SJCRH30 (cell line): Measurements from ENCODE around the gene TMEM175. TPM values are rescaled to one million over a fixed set of nuclear protein-coding genes. Genes with fewer than 3 reads are reported as not detected.
A peak's percentile ranks its signal among the peaks of the same experiment; 100 is the strongest.
"Not testable (repeated sequence)": the region's sequence is repeated elsewhere in the genome, so short reads cannot be mapped to it uniquely, and the experiment has no call there.

ENCODE experiments used
- DNase-seq, 2 experiments: peaks; one replicate each; pipeline ENCODE4 v3.0.0-alpha.2; 2015 to 2020
- H3K27ac ChIP-seq: fragments of 250-450 bp; sonication (Bioruptor Pico); 2 replicates; pipeline ENCODE4 v1.5.1; 2020; ENCODE audit warnings: mild to moderate bottlenecking, moderate library complexity
- H3K27me3 ChIP-seq: fragments of 250-450 bp; sonication (Bioruptor Pico); 2 replicates; pipeline ENCODE4 v1.5.1; 2020; ENCODE audit warnings: mild to moderate bottlenecking, moderate library complexity
- H3K36me3 ChIP-seq: fragments of 250-450 bp; sonication (Bioruptor Pico); 2 replicates; pipeline ENCODE4 v1.5.1; 2020; ENCODE audit warnings: mild to moderate bottlenecking, moderate library complexity
- H3K4me1 ChIP-seq: fragments of 250-450 bp; sonication (Bioruptor Pico); 2 replicates; pipeline ENCODE4 v1.5.1; 2020; ENCODE audit warnings: mild to moderate bottlenecking, moderate library complexity
- H3K4me3 ChIP-seq: fragments of 250-450 bp; sonication (Bioruptor Pico); 2 replicates; pipeline ENCODE4 v1.5.1; 2020; ENCODE audit warnings: mild to moderate bottlenecking, moderate library complexity
- H3K9me3 ChIP-seq: fragments of 250-450 bp; sonication (Bioruptor Pico); replicated peaks from 2 replicates; pipeline ENCODE4 v1.5.1; 2020; ENCODE audit warnings: mild to moderate bottlenecking, moderate library complexity
- total RNA-seq: library from RNA; depleted of rRNA; stranded (reverse); fragments of >200 nt; shearing (Covaris generic); gene quantifications from 2 replicates; pipeline ENCODE4 v1.2.3, GENCODE V29; 2014

The TMEM175 gene
- total RNA-seq, 1 experiment from 2014 or later: 6.8 TPM

GRCh38 chr4:932713-933070 is 432 bp downstream of the TMEM175 start:
- peak overlapping the region; percentile 47 for H3K27ac ChIP-seq
- peak in 1 of 2 experiments; percentile 26 for DNase-seq
- H3K36me3 ChIP-seq: no peaks in the 10 kb centered on the region
- H3K27me3 ChIP-seq: no peaks in the 10 kb centered on the region
- H3K4me3 ChIP-seq: peak overlapping the region; percentile 86
- H3K4me1 ChIP-seq: peaks cover 13% of the 10 kb centered on the region
- H3K9me3 ChIP-seq: no peaks in the 10 kb centered on the region

- not testable (repeated sequence) for H3K27me3 ChIP-seq, DNase-seq, H3K4me3 ChIP-seq, H3K4me1 ChIP-seq, H3K9me3 ChIP-seq, H3K27ac ChIP-seq, H3K36me3 ChIP-seq
Observed at GRCh38 chr4:939508-939907, 7.2 kb downstream of the TMEM175 start.

- H3K4me3 ChIP-seq: no peak overlapping the region
- no peak overlapping the region for H3K27ac ChIP-seq
- H3K9me3 ChIP-seq: no peaks in the 10 kb centered on the region
- no peak for DNase-seq
- no peaks in the 10 kb centered on the region for H3K36me3 ChIP-seq
- no peaks in the 10 kb centered on the region for H3K27me3 ChIP-seq
- H3K4me1 ChIP-seq: no peaks in the 10 kb centered on the region
Observed at GRCh38 chr4:945274-946102, 13.2 kb downstream of the TMEM175 start.

- no peaks in the 10 kb centered on the region for H3K9me3 ChIP-seq
- no peak overlapping the region for H3K4me3 ChIP-seq
- DNase-seq: no peak
- no peaks in the 10 kb centered on the region for H3K36me3 ChIP-seq
- no peaks in the 10 kb centered on the region for H3K4me1 ChIP-seq
- H3K27me3 ChIP-seq: no peaks in the 10 kb centered on the region
- no peak overlapping the region for H3K27ac ChIP-seq
Observed at GRCh38 chr4:946103-946450, 13.8 kb downstream of the TMEM175 start.

GRCh38 chr4:946517-947471 is 14.5 kb downstream of the TMEM175 start:
- no peak overlapping the region for H3K27ac ChIP-seq
- DNase-seq: no peak
- no peaks in the 10 kb centered on the region for H3K9me3 ChIP-seq
- H3K36me3 ChIP-seq: no peaks in the 10 kb centered on the region
- H3K4me1 ChIP-seq: no peaks in the 10 kb centered on the region
- H3K27me3 ChIP-seq: no peaks in the 10 kb centered on the region
- H3K4me3 ChIP-seq: no peak overlapping the region

- DNase-seq: no peak
- no peaks in the 10 kb centered on the region for H3K27me3 ChIP-seq
- H3K27ac ChIP-seq: no peak overlapping the region
- no peaks in the 10 kb centered on the region for H3K36me3 ChIP-seq
- H3K9me3 ChIP-seq: no peaks in the 10 kb centered on the region
- no peak overlapping the region for H3K4me3 ChIP-seq
- H3K4me1 ChIP-seq: no peaks in the 10 kb centered on the region
Observed at GRCh38 chr4:947491-947971, 15.3 kb downstream of the TMEM175 start.

GRCh38 chr4:948101-948935 is 16.1 kb downstream of the TMEM175 start:
- no peaks in the 10 kb centered on the region for H3K9me3 ChIP-seq
- H3K4me3 ChIP-seq: no peak overlapping the region
- DNase-seq: no peak
- H3K4me1 ChIP-seq: no peaks in the 10 kb centered on the region
- no peak overlapping the region for H3K27ac ChIP-seq
- no peaks in the 10 kb centered on the region for H3K36me3 ChIP-seq
- H3K27me3 ChIP-seq: no peaks in the 10 kb centered on the region

GRCh38 chr4:948936-949300 is 16.7 kb downstream of the TMEM175 start:
- DNase-seq: no peak
- Histone ChIP-seq H3K4me3 (no peak overlapping the region), H3K4me1 (no peaks in the 10 kb centered on the region)

GRCh38 chr4:949656-950055 is 17.4 kb downstream of the TMEM175 start:
- Histone ChIP-seq H3K36me3 (no peaks in the 10 kb centered on the region), H3K27me3 (no peaks in the 10 kb centered on the region)

More at GRCh38 chr4:948936-949300, 16.7 kb downstream of the TMEM175 start:
- no peaks in the 10 kb centered on the region for H3K9me3 ChIP-seq
- H3K36me3 ChIP-seq: no peaks in the 10 kb centered on the region
- no peak overlapping the region for H3K27ac ChIP-seq
- H3K27me3 ChIP-seq: no peaks in the 10 kb centered on the region

GRCh38 chr4:950136-951020 is 18.1 kb downstream of the TMEM175 start:
- Histone ChIP-seq H3K27me3 (no peaks in the 10 kb centered on the region), H3K9me3 (no peaks in the 10 kb centered on the region), H3K27ac (no peak overlapping the region), H3K4me3 (no peak overlapping the region), H3K36me3 (no peaks in the 10 kb centered on the region), H3K4me1 (no peaks in the 10 kb centered on the region)
- no peak for DNase-seq

More at GRCh38 chr4:949656-950055, 17.4 kb downstream of the TMEM175 start:
- no peak overlapping the region for H3K4me3 ChIP-seq
- no peak overlapping the region for H3K27ac ChIP-seq
- H3K4me1 ChIP-seq: no peaks in the 10 kb centered on the region
- H3K9me3 ChIP-seq: no peaks in the 10 kb centered on the region
- DNase-seq: no peak

- H3K4me3 ChIP-seq: no peak overlapping the region
- no peaks in the 10 kb centered on the region for H3K4me1 ChIP-seq
- DNase-seq: peak in 1 of 2 experiments; percentile 7
- no peak overlapping the region for H3K27ac ChIP-seq
- no peaks in the 10 kb centered on the region for H3K36me3 ChIP-seq
- H3K27me3 ChIP-seq: no peaks in the 10 kb centered on the region
- no peaks in the 10 kb centered on the region for H3K9me3 ChIP-seq
Observed at GRCh38 chr4:951186-951585, 18.9 kb downstream of the TMEM175 start.

- Histone ChIP-seq H3K27ac (no peak overlapping the region), H3K36me3 (no peaks in the 10 kb centered on the region), H3K27me3 (no peaks in the 10 kb centered on the region), H3K4me1 (no peaks in the 10 kb centered on the region), H3K4me3 (no peak overlapping the region), H3K9me3 (no peaks in the 10 kb centered on the region)
- no peak for DNase-seq
Observed at GRCh38 chr4:951594-952468, 19.6 kb downstream of the TMEM175 start.
